Naive B cell (primary cell): Measurements from ENCODE around the gene BPIFB3. TPM values are rescaled to one million over a fixed set of nuclear protein-coding genes. Genes with fewer than 3 reads are reported as not detected.

ENCODE experiments used
- ATAC-seq, 2 donors: fragments of 150-1000 bp; cut with Tn5 transposase; 2 replicates each; pipeline ENCODE4 v1.10.0; 2021; ENCODE audit warnings: low read depth in 2 of 2, mild to moderate bottlenecking in 2 of 2, moderate library complexity in 2 of 2
- DNase-seq: peaks from one replicate; pipeline ENCODE4 v3.0.0; 2022
- H3K27ac Mint-ChIP-seq, 6 donors: one replicate each; pipeline ENCODE4 v1.8.0; 2020 to 2022; ENCODE audit warnings: mild to moderate bottlenecking in 6 of 6, mixed read lengths in 6 of 6, moderate library complexity in 5 of 6, inconsistent platforms in 2 of 6
- H3K27me3 Mint-ChIP-seq, 3 donors: one replicate each; pipeline ENCODE4 v1.8.0; 2021 to 2022; ENCODE audit warnings: mixed read lengths in 3 of 3, mild to moderate bottlenecking in 1 of 3
- H3K36me3 Mint-ChIP-seq, 2 donors: one replicate each; pipeline ENCODE4 v1.8.0; 2020 to 2022; ENCODE audit warnings: mixed read lengths in 2 of 2, inconsistent platforms in 1 of 2, mild to moderate bottlenecking in 1 of 2
- H3K4me1 Mint-ChIP-seq, 3 donors: one replicate each; pipeline ENCODE4 v1.8.0; 2020 to 2022; ENCODE audit warnings: mixed read lengths in 3 of 3, inconsistent platforms in 1 of 3, mild to moderate bottlenecking in 1 of 3, moderate library complexity in 1 of 3
- H3K4me3 Mint-ChIP-seq, 8 donors: one replicate each; pipeline ENCODE4 v1.8.0; 2020 to 2022; ENCODE audit warnings: mild to moderate bottlenecking in 8 of 8, mixed read lengths in 8 of 8, moderate library complexity in 8 of 8, inconsistent platforms in 2 of 8
- H3K9me3 Mint-ChIP-seq, 7 donors: one replicate each; pipeline ENCODE4 v1.8.0; 2020 to 2022; ENCODE audit warnings: mixed read lengths in 7 of 7, mild to moderate bottlenecking in 5 of 7, inconsistent platforms in 2 of 7, moderate library complexity in 1 of 7
- polyA plus RNA-seq, 6 donors: library from polyadenylated mRNA; unstranded; fragments of 300-500 nt; fragmentation: Illumina TruSeq; gene quantifications; one replicate each; pipeline ENCODE4 v1.2.3, GENCODE V29; 2021; ENCODE audit warnings: low read depth in 6 of 6

The BPIFB3 gene
- polyA plus RNA-seq, 6 donors from 2014 or later = not detected

DNA sequence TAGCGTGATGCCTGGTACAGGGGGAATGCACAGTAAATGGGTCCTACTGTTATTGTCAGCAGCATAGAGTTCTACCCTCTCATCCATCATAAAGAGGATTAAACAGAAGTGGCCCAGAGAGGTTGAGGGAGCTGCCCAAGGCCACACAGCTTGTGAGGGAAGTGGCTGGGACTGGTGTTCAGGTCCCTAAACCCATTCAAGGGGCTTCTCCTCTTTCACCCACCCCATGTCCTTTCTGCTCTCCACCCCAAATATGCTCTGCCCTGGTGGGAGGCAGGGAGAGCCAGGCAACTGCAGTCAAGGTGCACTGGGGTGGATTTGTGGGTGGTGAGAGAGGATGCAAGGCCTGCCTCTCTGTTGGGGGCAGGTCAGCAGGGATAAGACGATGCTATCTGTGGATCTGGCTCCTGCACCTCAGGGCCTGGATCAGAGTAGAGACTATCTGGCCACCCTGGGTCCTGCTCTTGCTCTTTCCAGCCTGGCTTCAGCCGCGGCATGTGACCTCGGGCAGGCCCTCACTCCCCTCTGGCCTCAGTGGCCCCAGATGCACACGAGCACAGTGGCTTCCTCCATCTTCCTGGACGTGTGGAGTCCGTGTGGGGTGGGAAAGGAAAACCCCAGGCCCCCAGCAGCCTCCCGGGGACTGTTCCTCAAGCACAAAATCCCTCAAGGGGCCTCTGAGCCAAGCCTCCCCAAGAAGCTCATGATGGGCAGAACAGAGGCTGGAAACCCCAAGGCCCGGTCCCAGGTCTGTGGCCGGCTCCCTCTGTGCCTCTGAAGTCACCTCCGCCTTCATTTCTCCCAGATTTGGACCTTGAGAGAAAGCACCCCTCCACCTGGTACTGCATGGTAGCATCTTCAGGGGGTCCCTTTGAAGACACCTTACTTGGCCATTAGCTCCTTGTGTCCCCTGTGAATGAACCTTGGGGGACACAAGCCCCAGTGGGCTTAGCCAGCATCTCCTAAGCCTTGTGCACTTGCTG lies 25.6 kb upstream of the BPIFB3 start:
- Mint-ChIP-seq H3K4me1 (no peaks in the 10 kb centered on the region), H3K4me3 (no peak overlapping the region), H3K27ac (no peak overlapping the region), H3K36me3 (peaks cover 0 to 7% of the 10 kb centered on the region in 2 donors), H3K27me3 (peaks cover 0 to 17% (median 9%) of the 10 kb centered on the region in 3 donors), H3K9me3 (peaks cover 0 to 6% (median 3%) of the 10 kb centered on the region in 7 donors)
- DNase-seq (no peak), ATAC-seq (no peak)

DNA sequence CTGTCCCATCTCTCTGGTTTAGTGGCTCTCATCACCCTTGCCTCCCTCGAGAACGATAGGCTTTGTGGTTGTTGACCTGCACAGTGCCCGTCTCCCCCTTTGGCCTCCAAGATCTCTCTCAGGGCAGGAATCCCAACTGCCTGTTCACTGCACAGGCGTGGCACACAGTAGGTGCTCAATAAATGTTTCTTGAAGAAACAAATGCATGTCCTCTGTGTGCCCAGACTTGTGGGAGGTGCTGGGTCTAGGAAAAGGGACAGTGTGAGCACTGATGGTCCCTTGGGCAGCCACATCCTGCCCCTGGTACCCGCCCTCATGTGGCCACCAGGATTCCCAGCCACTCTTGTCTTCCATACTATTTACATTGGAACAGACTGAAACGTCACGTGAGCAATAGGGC lies 24.8 kb upstream of the BPIFB3 start:
- Mint-ChIP-seq H3K4me1 (no peaks in the 10 kb centered on the region), H3K4me3 (no peak overlapping the region), H3K36me3 (peaks cover 0 to 8% of the 10 kb centered on the region in 2 donors), H3K27ac (no peak overlapping the region), H3K9me3 (peaks cover 0 to 10% (median 6%) of the 10 kb centered on the region in 7 donors), H3K27me3 (peaks cover 3 to 17% (median 12%) of the 10 kb centered on the region in 3 donors)
- ATAC-seq (no peak), DNase-seq (no peak)

DNA sequence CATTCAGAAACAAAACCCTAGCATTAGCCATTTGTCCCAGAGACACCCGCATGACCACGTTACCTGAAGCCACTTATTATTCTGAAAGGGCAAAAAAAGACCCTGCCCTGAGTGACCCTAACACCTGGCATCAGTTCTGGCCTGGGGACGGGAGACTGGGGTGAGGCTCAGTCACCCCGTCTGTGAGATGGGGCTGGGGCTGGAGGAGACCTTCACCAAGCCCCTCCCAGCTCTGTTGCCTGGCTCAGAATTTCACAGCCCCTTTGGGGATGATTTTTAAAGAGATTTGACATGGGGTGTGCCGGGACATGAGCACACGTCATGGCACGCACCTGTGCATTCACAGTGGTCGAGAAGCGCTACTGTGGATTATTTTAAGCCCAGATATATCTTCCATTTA lies 23.6 kb upstream of the BPIFB3 start:
- H3K27me3 Mint-ChIP-seq = peaks cover 9 to 17% (median 12%) of the 10 kb centered on the region in 3 donors
- H3K36me3 Mint-ChIP-seq = peaks cover 0 to 8% of the 10 kb centered on the region in 2 donors
- ATAC-seq = no peak
- no peak for DNase-seq
- H3K9me3 Mint-ChIP-seq = peaks cover 0 to 14% (median 6%) of the 10 kb centered on the region in 7 donors
- no peak overlapping the region for H3K27ac Mint-ChIP-seq
- H3K4me1 Mint-ChIP-seq = no peaks in the 10 kb centered on the region
- no peak overlapping the region for H3K4me3 Mint-ChIP-seq

DNA sequence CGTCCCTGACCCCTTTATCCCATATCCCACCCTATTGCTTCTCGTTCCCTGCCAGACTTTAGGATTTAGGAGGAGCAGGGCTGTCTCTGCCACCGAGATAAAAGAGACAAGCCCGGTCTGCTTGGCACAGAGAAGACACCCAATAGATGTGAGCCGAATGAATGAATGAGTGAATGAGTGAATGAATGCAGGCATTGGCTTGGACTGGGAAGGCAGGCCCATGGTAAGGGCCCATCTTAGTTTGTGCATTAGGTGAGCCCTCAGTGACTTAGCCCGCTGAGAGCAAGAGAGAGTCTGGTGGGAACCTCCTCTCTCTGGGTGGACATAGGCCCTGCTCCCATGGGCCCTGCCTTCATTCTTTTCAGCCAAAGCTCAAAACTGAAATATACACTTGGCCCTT lies 23.1 kb upstream of the BPIFB3 start:
- H3K4me1 Mint-ChIP-seq = no peaks in the 10 kb centered on the region
- no peak overlapping the region for H3K4me3 Mint-ChIP-seq
- DNase-seq (no peak), ATAC-seq (no peak)
- H3K36me3 Mint-ChIP-seq = peaks cover 0 to 8% of the 10 kb centered on the region in 2 donors
- peaks cover 9 to 17% (median 12%) of the 10 kb centered on the region in 3 donors for H3K27me3 Mint-ChIP-seq
- no peak overlapping the region for H3K27ac Mint-ChIP-seq
- H3K9me3 Mint-ChIP-seq = peaks cover 0 to 14% (median 6%) of the 10 kb centered on the region in 7 donors

- DNase-seq (no peak), ATAC-seq (no peak)
- H3K36me3 Mint-ChIP-seq = peaks cover 0 to 8% of the 10 kb centered on the region in 2 donors
- H3K4me1 Mint-ChIP-seq = no peaks in the 10 kb centered on the region
- H3K27ac Mint-ChIP-seq = peak within 1 kb of the TSS in 1 of 6 donors; percentile 16
- peaks cover 9 to 17% (median 12%) of the 10 kb centered on the region in 3 donors for H3K27me3 Mint-ChIP-seq
- peaks cover 0 to 14% (median 6%) of the 10 kb centered on the region in 7 donors for H3K9me3 Mint-ChIP-seq
- peak within 1 kb of the TSS in 1 of 8 donors; percentile 35 for H3K4me3 Mint-ChIP-seq
Observed at GRCh38 chr20:33031531-33031930, 22.2 kb upstream of the BPIFB3 start, which contains the start of gene BPIFB6. TSS of gene BPIFB6 (plus strand) at chr20:33031648. CDS start at chr20:33031648, 0 bp downstream.

GRCh38 chr20:33032555-33032954 lies 21.1 kb upstream of the BPIFB3 start:
- peaks cover 0 to 8% of the 10 kb centered on the region in 2 donors for H3K36me3 Mint-ChIP-seq
- ATAC-seq (no peak), DNase-seq (no peak)
- no peaks in the 10 kb centered on the region for H3K4me1 Mint-ChIP-seq
- no peak overlapping the region for H3K4me3 Mint-ChIP-seq
- peaks cover 0 to 14% (median 6%) of the 10 kb centered on the region in 7 donors for H3K9me3 Mint-ChIP-seq
- H3K27me3 Mint-ChIP-seq = peaks cover 9 to 19% (median 13%) of the 10 kb centered on the region in 3 donors
- H3K27ac Mint-ChIP-seq = peak overlapping the region in 1 of 6 donors; percentile 16

DNA sequence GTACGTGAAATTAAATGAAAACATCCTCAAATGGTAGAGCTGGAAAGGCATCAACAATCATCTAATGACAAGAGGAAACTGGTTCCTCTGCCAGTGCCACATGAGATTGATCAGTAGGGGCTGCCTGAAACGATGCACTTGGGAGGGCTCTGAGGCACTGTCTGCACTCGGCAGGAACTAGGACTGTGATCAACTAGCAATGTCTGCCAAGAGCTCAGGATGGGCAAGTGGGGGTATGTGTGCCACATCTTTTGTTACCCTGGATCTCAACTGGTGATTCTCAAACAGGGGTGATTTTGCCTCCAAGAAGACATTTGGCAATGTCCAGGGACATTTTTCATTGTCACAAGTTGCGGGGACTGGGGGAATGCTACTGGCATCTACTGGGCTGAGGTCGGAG lies 20.3 kb upstream of the BPIFB3 start:
- no peak for ATAC-seq
- H3K4me1 Mint-ChIP-seq = no peaks in the 10 kb centered on the region
- DNase-seq = no peak
- H3K27ac Mint-ChIP-seq = no peak overlapping the region
- H3K27me3 Mint-ChIP-seq = peaks cover 9 to 27% (median 21%) of the 10 kb centered on the region in 3 donors
- peaks cover 0 to 8% of the 10 kb centered on the region in 2 donors for H3K36me3 Mint-ChIP-seq
- H3K9me3 Mint-ChIP-seq = peaks cover 0 to 21% (median 8%) of the 10 kb centered on the region in 7 donors
- no peak overlapping the region for H3K4me3 Mint-ChIP-seq

- DNase-seq = no peak
- H3K4me3 Mint-ChIP-seq = peak overlapping the region in 1 of 8 donors; percentile 34
- no peak overlapping the region for H3K27ac Mint-ChIP-seq
- no peaks in the 10 kb centered on the region for H3K4me1 Mint-ChIP-seq
- no peak for ATAC-seq
- H3K9me3 Mint-ChIP-seq = peaks cover 0 to 24% (median 9%) of the 10 kb centered on the region in 7 donors
- H3K36me3 Mint-ChIP-seq = peaks cover 0 to 8% of the 10 kb centered on the region in 2 donors
- peaks cover 9 to 32% (median 28%) of the 10 kb centered on the region in 3 donors for H3K27me3 Mint-ChIP-seq
Observed at GRCh38 chr20:33034115-33034514, 19.6 kb upstream of the BPIFB3 start.

GRCh38 chr20:33034901-33035492 lies 18.7 kb upstream of the BPIFB3 start:
- ATAC-seq (no peak), DNase-seq (no peak)
- Mint-ChIP-seq H3K9me3 (peaks cover 0 to 24% (median 9%) of the 10 kb centered on the region in 7 donors), H3K4me3 (no peak overlapping the region), H3K27ac (no peak overlapping the region), H3K27me3 (peaks cover 9 to 38% (median 28%) of the 10 kb centered on the region in 3 donors), H3K4me1 (no peaks in the 10 kb centered on the region), H3K36me3 (peaks cover 0 to 8% of the 10 kb centered on the region in 2 donors)

DNA sequence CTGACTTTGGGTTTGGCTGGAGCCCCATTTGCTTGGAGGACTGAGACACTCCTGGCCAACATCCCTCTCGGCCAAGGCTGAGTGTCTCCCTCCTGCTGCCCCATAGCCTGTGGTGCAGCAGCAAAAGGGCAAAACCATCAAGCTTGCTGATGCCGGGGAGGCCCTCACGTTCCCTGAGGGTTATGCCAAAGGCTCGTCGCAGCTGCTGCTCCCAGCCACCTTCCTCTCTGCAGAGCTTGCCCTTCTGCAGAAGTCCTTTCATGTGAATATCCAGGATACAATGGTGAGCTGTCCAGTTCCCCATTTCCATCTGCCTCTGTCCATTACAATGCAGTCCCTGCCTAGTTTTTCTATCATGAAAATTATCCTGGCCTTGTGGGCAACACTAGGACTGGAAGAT lies 16.2 kb upstream of the BPIFB3 start:
- no peaks in the 10 kb centered on the region for H3K4me1 Mint-ChIP-seq

DNA sequence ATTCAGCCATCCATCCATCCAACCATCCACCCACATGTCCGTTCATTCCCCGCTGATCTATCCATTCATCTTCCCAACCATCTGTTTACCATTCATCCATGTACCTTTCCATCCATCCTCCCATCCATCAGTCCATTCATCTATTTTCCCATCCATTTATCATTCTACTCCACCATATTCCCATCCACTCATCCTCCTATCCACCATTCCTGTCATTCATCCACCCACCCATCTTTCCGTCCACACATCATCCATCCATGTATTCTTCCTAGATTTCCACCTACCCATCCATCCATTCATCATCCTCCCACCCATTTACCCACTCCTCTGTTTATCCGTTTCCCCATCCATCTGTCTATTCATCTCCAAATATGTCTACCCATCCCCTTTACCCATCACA lies 15.5 kb upstream of the BPIFB3 start:
- ATAC-seq (no peak), DNase-seq (no peak)
- H3K4me1 Mint-ChIP-seq = no peaks in the 10 kb centered on the region
- H3K36me3 Mint-ChIP-seq = no peaks in the 10 kb centered on the region
- H3K4me3 Mint-ChIP-seq = no peak overlapping the region
- peaks cover 14 to 29% (median 16%) of the 10 kb centered on the region in 3 donors for H3K27me3 Mint-ChIP-seq
- H3K27ac Mint-ChIP-seq = peak overlapping the region in 1 of 6 donors; percentile 70
- H3K9me3 Mint-ChIP-seq = peaks cover 0 to 15% (median 6%) of the 10 kb centered on the region in 7 donors

More for the DNA sequence above, 16.2 kb upstream of the BPIFB3 start:
- H3K27me3 Mint-ChIP-seq = peaks cover 14 to 34% (median 24%) of the 10 kb centered on the region in 3 donors
- peaks cover 0 to 22% (median 9%) of the 10 kb centered on the region in 7 donors for H3K9me3 Mint-ChIP-seq
- ATAC-seq (no peak), DNase-seq (no peak)
- no peak overlapping the region for H3K27ac Mint-ChIP-seq
- peaks cover 0 to 7% of the 10 kb centered on the region in 2 donors for H3K36me3 Mint-ChIP-seq
- H3K4me3 Mint-ChIP-seq = no peak overlapping the region

DNA sequence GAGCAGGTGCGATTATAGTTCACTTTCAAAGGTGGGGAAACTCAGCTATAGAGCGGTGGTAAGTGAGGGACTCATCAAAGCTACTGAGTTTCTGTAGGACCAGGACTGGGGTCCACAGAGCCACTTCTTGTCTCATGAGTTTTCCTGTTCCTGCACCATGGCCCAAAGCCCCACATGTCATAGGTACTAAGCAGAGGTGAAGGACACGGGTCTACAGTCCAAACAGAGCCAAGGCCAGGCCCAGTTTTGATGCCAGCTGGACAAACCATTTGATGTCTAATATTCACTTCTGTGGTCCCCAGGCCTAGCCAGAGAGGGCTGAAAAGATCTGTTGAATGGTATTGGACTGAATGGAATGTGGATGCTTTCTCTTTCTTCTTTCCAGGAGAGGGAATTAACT lies 11.3 kb upstream of the BPIFB3 start:
- H3K36me3 Mint-ChIP-seq = peaks cover 4 to 16% of the 10 kb centered on the region in 2 donors
- ATAC-seq (no peak), DNase-seq (no peak)
- peaks cover 20 to 34% (median 24%) of the 10 kb centered on the region in 7 donors for H3K9me3 Mint-ChIP-seq
- H3K27ac Mint-ChIP-seq = peak overlapping the region in 1 of 6 donors; percentile 18
- no peaks in the 10 kb centered on the region for H3K4me1 Mint-ChIP-seq
- peaks cover 5 to 28% (median 15%) of the 10 kb centered on the region in 3 donors for H3K27me3 Mint-ChIP-seq
- no peak overlapping the region for H3K4me3 Mint-ChIP-seq

DNA sequence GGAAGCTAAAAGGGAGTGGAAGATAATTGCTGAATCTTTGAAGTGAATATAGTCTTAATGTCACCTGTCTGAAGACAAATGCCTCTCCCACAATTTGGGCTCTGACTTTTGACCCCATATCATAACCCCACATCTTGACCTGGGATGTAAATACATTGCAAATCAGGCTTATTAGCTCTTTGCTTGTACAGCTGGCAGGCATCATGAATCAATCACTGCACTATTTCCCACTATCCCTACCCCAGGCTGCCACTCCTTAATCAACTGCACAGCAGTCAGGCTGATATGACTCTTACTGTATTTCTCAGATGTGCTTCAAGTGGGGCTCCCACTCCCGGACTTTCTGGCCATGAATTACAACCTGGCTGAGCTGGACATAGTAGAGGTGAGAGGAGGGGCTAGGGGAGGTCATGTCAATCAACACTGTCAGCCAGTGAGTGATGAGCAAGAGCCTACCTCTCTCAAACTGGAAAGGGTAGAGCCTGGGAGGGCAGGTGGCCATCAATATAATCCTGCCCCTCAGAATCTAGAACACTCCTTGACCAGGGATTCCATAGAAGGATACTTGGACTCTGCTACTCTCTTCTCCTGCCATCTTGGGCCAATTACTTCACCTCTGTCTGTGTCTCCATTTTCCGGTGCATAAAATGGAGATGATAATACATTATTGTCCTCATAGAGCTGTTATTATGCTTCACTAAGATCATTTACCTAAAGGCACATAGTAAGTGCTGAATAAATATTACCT lies 10.5 kb upstream of the BPIFB3 start:
- H3K36me3 Mint-ChIP-seq = peaks cover 4 to 16% of the 10 kb centered on the region in 2 donors
- H3K4me1 Mint-ChIP-seq = no peaks in the 10 kb centered on the region
- H3K4me3 Mint-ChIP-seq = no peak overlapping the region
- DNase-seq (no peak), ATAC-seq (no peak)
- no peak overlapping the region for H3K27ac Mint-ChIP-seq
- peaks cover 5 to 21% (median 9%) of the 10 kb centered on the region in 3 donors for H3K27me3 Mint-ChIP-seq
- H3K9me3 Mint-ChIP-seq = peaks cover 18 to 36% (median 24%) of the 10 kb centered on the region in 7 donors
